B cell (primary cell): ENCODE results near the gene CDH12. TPM values are rescaled to one million over a fixed set of nuclear protein-coding genes. Genes with fewer than 3 reads are reported as not detected.
"Not testable (repeated sequence)": the region's sequence is repeated elsewhere in the genome, so short reads cannot be mapped to it uniquely, and the experiment has no call there.

Experiments used
- ATAC-seq: fragments of 200-7000 bp; cut with Tn5 transposase; one replicate; pipeline ENCODE4 v1.10.0; 2021; ENCODE audit warnings: low read depth, mild to moderate bottlenecking, moderate number of reproducible peaks, moderate library complexity
- CTCF ChIA-PET: fragments of 350-600 bp; sonication (Branson Sonifier 250); formaldehyde crosslinking; loops from one replicate; lab custom pipeline; 2021; ENCODE audit warnings: antibody characterized with exemption, inconsistent platforms; lab: Charles Lee
- POLR2A ChIA-PET: fragments of 350-600 bp; sonication (Branson Sonifier 250); formaldehyde crosslinking; loops from one replicate; lab custom pipeline; 2021; ENCODE audit warnings: antibody characterized with exemption; lab: Charles Lee
- DNase-seq: peaks from one replicate; pipeline ENCODE4 v3.0.0; 2013
- H2AFZ ChIP-seq: 2 replicates; pipeline ENCODE4 v1.6.1; 2012; ENCODE audit warnings: mild to moderate bottlenecking, low read depth, low read length; ENCODE audit not compliant: insufficient read depth, poor library complexity, severe bottlenecking
- H3K27ac ChIP-seq, 2 donors: 1 replicate in 1 of 2; 2 replicates in 1 of 2; pipeline ENCODE4 v1.5.1; 2012 to 2013; ENCODE audit warnings: low read length in 2 of 2, mild to moderate bottlenecking in 2 of 2, moderate library complexity in 1 of 2
- H3K27me3 ChIP-seq, 4 experiments: fragments of 200-600 bp in 1 of 4; sonication (generic) in 1 of 4; replicated peaks in 1 of 4; 1 replicate in 2 of 4; 2 replicates in 2 of 4; pipeline versions ENCODE4 v1.6.1 to v1.7.0; 2013 to 2016; ENCODE audit warnings: low read length in 3 of 4, mild to moderate bottlenecking in 2 of 4, mixed read lengths in 1 of 4, moderate library complexity in 1 of 4; ENCODE audit not compliant: insufficient read depth in 4 of 4, control insufficient read depth in 3 of 4; ENCODE audit errors: control extremely low read depth in 1 of 4
- H3K36me3 ChIP-seq, 2 experiments: replicated peaks in 1 of 2; 1 replicate in 1 of 2; 2 replicates in 1 of 2; pipeline versions ENCODE4 v1.6.1 to v1.7.1; 2013; ENCODE audit warnings: low read length in 1 of 2; ENCODE audit not compliant: insufficient read depth in 2 of 2, control insufficient read depth in 1 of 2; ENCODE audit errors: control extremely low read depth in 1 of 2, extremely low read depth in 1 of 2
- H3K4me1 ChIP-seq, 2 donors: fragments of 200-600 bp in 1 of 2; sonication (generic) in 1 of 2; 1 replicate in 1 of 2; 2 replicates in 1 of 2; pipeline versions ENCODE4 v1.5.1 to v1.6.1; 2013 to 2017; ENCODE audit warnings: low read length in 2 of 2; ENCODE audit not compliant: control insufficient read depth in 2 of 2, insufficient read depth in 2 of 2
- H3K4me2 ChIP-seq: replicated peaks from 2 replicates; pipeline ENCODE3; 2012; ENCODE audit warnings: mild to moderate bottlenecking, low read depth, low read length; ENCODE audit not compliant: poor library complexity, severe bottlenecking
- H3K4me3 ChIP-seq, 5 experiments: fragments of 200-600 bp in 1 of 5; sonication (generic) in 1 of 5; 1 replicate in 3 of 5; 2 replicates in 2 of 5; pipeline versions ENCODE4 v1.5.1 to v1.7.0; 2011 to 2016; ENCODE audit warnings: low read length in 4 of 5, mild to moderate bottlenecking in 4 of 5, low read depth in 2 of 5, control low read depth in 1 of 5, moderate library complexity in 1 of 5; ENCODE audit not compliant: insufficient read depth in 1 of 5; ENCODE audit errors: control extremely low read depth in 1 of 5, extremely low read depth in 1 of 5
- H3K79me2 ChIP-seq: fragments of 200-600 bp; sonication (generic); one replicate; pipeline ENCODE4 v1.6.0; 2016; ENCODE audit warnings: low read length; ENCODE audit not compliant: control insufficient read depth, insufficient read depth
- H3K9ac ChIP-seq: fragments of 200-600 bp; sonication (generic); 2 replicates; pipeline ENCODE4 v1.6.1; 2017; ENCODE audit warnings: mild to moderate bottlenecking, low read length, moderate library complexity
- H3K9me3 ChIP-seq, 3 donors: one replicate each; pipeline versions ENCODE4 v1.6.1 to v1.7.1; 2013; ENCODE audit warnings: low read length in 2 of 3; ENCODE audit not compliant: control insufficient read depth in 2 of 3, insufficient read depth in 1 of 3; ENCODE audit errors: control extremely low read depth in 1 of 3
- H4K20me1 ChIP-seq: 2 replicates; pipeline ENCODE4 v1.6.0; 2012; ENCODE audit warnings: mild to moderate bottlenecking, low read length; ENCODE audit not compliant: insufficient read depth, control insufficient read depth, poor library complexity, severe bottlenecking
- H3K27ac Mint-ChIP-seq: one replicate; pipeline ENCODE4 v1.8.0; 2021; ENCODE audit warnings: mixed read lengths
- H3K27me3 Mint-ChIP-seq: one replicate; pipeline ENCODE4 v1.8.0; 2021; ENCODE audit warnings: mixed read lengths
- H3K4me1 Mint-ChIP-seq: one replicate; pipeline ENCODE4 v1.8.0; 2021; ENCODE audit warnings: mixed read lengths
- H3K4me3 Mint-ChIP-seq: one replicate; pipeline ENCODE4 v1.8.0; 2021; ENCODE audit warnings: mixed read lengths
- H3K9me3 Mint-ChIP-seq: one replicate; pipeline ENCODE4 v1.8.0; 2022; ENCODE audit warnings: mixed read lengths; ENCODE audit not compliant: insufficient read depth
- CTCF ChIP-seq: fragments of 200-600 bp; IDR thresholded peaks from one replicate; pipeline ENCODE4 v1.8.0; 2022; ENCODE audit warnings: antibody characterized with exemption, mild to moderate bottlenecking
- EZH2 ChIP-seq: IDR thresholded peaks from 2 replicates; pipeline ENCODE4 v1.6.1; 2012; ENCODE audit warnings: borderline replicate concordance, low read depth, mild to moderate bottlenecking, moderate library complexity, low read length; ENCODE audit not compliant: insufficient read depth, poor library complexity, severe bottlenecking
- WGBS: methylation state at CpG from one replicate; pipeline ENCODE4 v1.1.5; 2013; ENCODE audit warnings: missing lambda C conversion rate; ENCODE audit not compliant: insufficient coverage; 5-methylcytosine and 5-hydroxymethylcytosine counted together
- intact Hi-C: fragments of 100-400 bp; cut with micrococcal nuclease; formaldehyde crosslinking; loops from one replicate; pipeline ENCODE4 v1.10.0; 2022
- polyA plus RNA-seq: library from polyadenylated mRNA; depleted of rRNA; stranded (reverse); fragments of >200 nt; gene quantifications from 2 replicates; pipeline ENCODE4 v1.2.3, GENCODE V29; 2012
- total RNA-seq, 2 donors: library from RNA; stranded (reverse); fragments of 120-200 nt in 1 of 2; gene quantifications; 1 replicate in 1 of 2; 2 replicates in 1 of 2; pipeline versions ENCODE4 v1.2.3 to v1.2.4, GENCODE V29; 2013 to 2022

CDH12 gene
- total and polyA plus RNA-seq, 2 donors (not counting 1 experiment from before 2014, with no cell fraction given) = not detected

DNA sequence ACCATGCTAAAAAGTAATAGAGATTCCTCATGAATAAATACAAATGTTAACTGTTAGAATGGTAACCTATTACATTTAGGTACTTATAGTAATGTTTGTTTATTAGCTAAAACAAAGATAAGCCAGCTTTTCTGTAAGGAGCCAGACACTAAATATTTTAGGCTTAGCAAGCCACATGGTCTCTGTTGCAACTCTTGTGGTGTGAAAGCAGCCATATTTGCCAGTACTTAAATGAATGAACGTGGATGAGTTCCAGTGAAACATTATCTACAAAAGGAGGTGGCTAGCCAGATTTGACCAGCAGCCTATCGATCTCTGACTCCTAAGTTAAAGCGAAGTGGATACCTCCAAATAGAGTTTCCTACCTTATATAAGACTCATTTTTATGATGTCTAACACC lies 331.6 kb downstream of the CDH12 start:
- H3K4me3 Mint-ChIP-seq = no peak overlapping the region
- H3K79me2 ChIP-seq = no peaks in the 10 kb centered on the region
- no peak overlapping the region for H3K9ac ChIP-seq
- ChIA-PET POLR2A (no interaction called here), CTCF (no interaction called here)
- no peak overlapping the region for H3K27ac ChIP-seq
- H3K4me1 Mint-ChIP-seq = no peaks in the 10 kb centered on the region
- ATAC-seq = no peak
- H3K27me3 Mint-ChIP-seq = no peaks in the 10 kb centered on the region
- no peaks in the 10 kb centered on the region for H4K20me1 ChIP-seq
- H3K9me3 Mint-ChIP-seq = no peaks in the 10 kb centered on the region
- no CpG with 5 or more reads among the region's 3 CpGs for WGBS
- H3K4me3 ChIP-seq = no peak overlapping the region
- no peak overlapping the region for H2AFZ ChIP-seq
- no peaks in the 10 kb centered on the region for H3K4me1 ChIP-seq
- no peaks in the 10 kb centered on the region for H3K27me3 ChIP-seq
- intact Hi-C loops = no loop called here
- TF ChIP-seq EZH2 (no peak), CTCF (no peak)
- H3K36me3 ChIP-seq = no peaks in the 10 kb centered on the region
- no peak overlapping the region for H3K27ac Mint-ChIP-seq
- peaks cover 0 to 3% (median 0%) of the 10 kb centered on the region in 3 donors for H3K9me3 ChIP-seq
- H3K4me2 ChIP-seq = no peak overlapping the region
- DNase-seq = no peak

DNA sequence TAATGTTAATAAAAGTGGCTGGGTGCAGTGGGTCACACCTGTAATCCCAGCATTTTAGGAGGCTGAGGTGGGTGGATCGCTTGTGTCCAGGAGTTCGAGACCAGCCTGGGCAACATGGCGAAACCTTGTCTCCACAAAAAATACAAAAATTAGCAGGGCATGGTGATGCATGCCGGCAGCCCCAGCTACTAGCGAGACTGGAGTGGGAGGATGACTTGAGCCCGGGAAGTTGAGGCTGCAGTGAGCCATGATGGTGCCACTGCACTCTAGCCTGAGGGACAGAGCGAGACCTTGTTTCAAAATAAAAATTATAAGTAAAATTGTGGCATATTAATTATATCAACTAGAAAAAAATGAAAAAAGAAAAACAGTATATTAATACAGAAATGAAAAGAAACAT lies 336.6 kb downstream of the CDH12 start:
- POLR2A ChIA-PET, H3K27ac ChIP-seq, ATAC-seq, H3K27me3 ChIP-seq, H3K4me3 Mint-ChIP-seq, H3K9me3 Mint-ChIP-seq, H3K4me2 ChIP-seq, H2AFZ ChIP-seq, H3K27me3 Mint-ChIP-seq, H3K4me3 ChIP-seq, H3K4me1 ChIP-seq, H3K9ac ChIP-seq, H3K36me3 ChIP-seq, H3K4me1 Mint-ChIP-seq, intact Hi-C loops, H3K9me3 ChIP-seq, CTCF ChIA-PET, H3K79me2 ChIP-seq, DNase-seq, H3K27ac Mint-ChIP-seq, H4K20me1 ChIP-seq: not testable (repeated sequence)
- 85% methylated on average over 6 of the region's 7 CpGs for WGBS
